Frontal cortex (tissue), 4 donors: ENCODE results near the gene KLK12. TPM values are rescaled to one million over a fixed set of nuclear protein-coding genes. Genes with fewer than 3 reads are reported as not detected.
"Not testable (repeated sequence)": the region's sequence is repeated elsewhere in the genome, so short reads cannot be mapped to it uniquely, and the experiment has no call there.

Source experiments
- DNase-seq, 2 donors: peaks; one replicate each; pipeline ENCODE4 v3.0.0; 2012; ENCODE audit warnings: low spot score in 2 of 2
- FAIRE-seq: peaks from 2 replicates; lab custom pipeline; 2012; peaks lifted over from hg19 to GRCh38; lab: Jason Lieb, UNC
- total RNA-seq: library from RNA; depleted of rRNA; stranded (reverse); fragments of >200 nt; gene quantifications from one replicate; pipeline ENCODE4 v1.2.3, GENCODE V29; 2014
- donor health status: control.
- donor health status: control.
- donor health status: control.

The KLK12 gene
- total RNA-seq, 1 donor from 2014 or later: not detected

- DNase-seq: no peak
Observed at GRCh38 chr19:50994129-50994528, 40.7 kb downstream of the KLK12 start.

GRCh38 chr19:50992666-50993035, 42.2 kb downstream of the KLK12 start:
- FAIRE-seq (no peak), DNase-seq (no peak)

More at GRCh38 chr19:50994129-50994528, 40.7 kb downstream of the KLK12 start:
- FAIRE-seq: no peak

- DNase-seq, FAIRE-seq: not testable (repeated sequence)
Observed at GRCh38 chr19:50984416-50984815, 50.4 kb downstream of the KLK12 start.

GRCh38 chr19:50983625-50984292, 51.0 kb downstream of the KLK12 start, which contains the start of gene KLK7:
Gene KLK7, minus strand, starts transcription at chr19:50983917. Its CDS starts 1,518 bp downstream, at chr19:50982399.
- no peak for FAIRE-seq
- DNase-seq: no peak

- FAIRE-seq: no peak
- DNase-seq: no peak
Observed at GRCh38 chr19:50982186-50982585, 52.6 kb downstream of the KLK12 start.

GRCh38 chr19:50981587-50982146, 53.1 kb downstream of the KLK12 start:
- DNase-seq: no peak
- no peak for FAIRE-seq

GRCh38 chr19:50980208-50980607, 54.6 kb downstream of the KLK12 start:
- no peak for DNase-seq
- no peak for FAIRE-seq

GRCh38 chr19:50979758-50980157, 55.0 kb downstream of the KLK12 start:
- FAIRE-seq: no peak
- DNase-seq: no peak

Other genes with a start within 250 kb of the KLK12 start
- not detected for gene ACP4, start 244.6 kb downstream of the KLK12 start, total RNA-seq
- not detected for gene KLK1, start 211.2 kb downstream of the KLK12 start, total RNA-seq
- gene KLK15, start 201.4 kb downstream of the KLK12 start, total RNA-seq: not detected
- gene KLK3, start 180.1 kb downstream of the KLK12 start, total RNA-seq: not detected
- gene KLK2, start 161.6 kb downstream of the KLK12 start, total RNA-seq: not detected
- not detected for gene KLK4, start 123.6 kb downstream of the KLK12 start, total RNA-seq
- not detected for gene KLK5, start 82.0 kb downstream of the KLK12 start, total RNA-seq
- gene KLK6, start 65.4 kb downstream of the KLK12 start, total RNA-seq: not detected
- not detected for gene KLK7, start 51.1 kb downstream of the KLK12 start, total RNA-seq
- gene KLK8, start 33.4 kb downstream of the KLK12 start, total RNA-seq: not detected
- gene KLK10, start 15.3 kb downstream of the KLK12 start, total RNA-seq: not detected
- gene KLK11, start 8.4 kb downstream of the KLK12 start, total RNA-seq: not detected
- not detected for gene KLK13, start 30.1 kb upstream of the KLK12 start, total RNA-seq
- not detected for gene KLK14, start 47.9 kb upstream of the KLK12 start, total RNA-seq
- gene CTU1, start 73.4 kb upstream of the KLK12 start, total RNA-seq: 4.1 TPM
- gene SIGLEC9, start 89.9 kb upstream of the KLK12 start, total RNA-seq: 0.41 TPM
- gene SIGLEC7, start 107.3 kb upstream of the KLK12 start, total RNA-seq: under 0.01 TPM
- 0.41 TPM for gene CD33, start 190.1 kb upstream of the KLK12 start, total RNA-seq
- gene SIGLECL1, start 216.1 kb upstream of the KLK12 start, total RNA-seq: not detected